HG03469 (cell line): Measurements from ENCODE around the gene LSM3.
A peak's percentile ranks its signal among the peaks of the same experiment; 100 is the strongest.

Experiments
- ATAC-seq: cut with Tn5 transposase; IDR thresholded peaks from one replicate; pipeline ENCODE4 v1.9.1; 2021; ENCODE audit warnings: mild to moderate bottlenecking, moderate library complexity, moderate number of reproducible peaks; ENCODE audit not compliant: unreplicated experiment

Gene LSM3

DNA sequence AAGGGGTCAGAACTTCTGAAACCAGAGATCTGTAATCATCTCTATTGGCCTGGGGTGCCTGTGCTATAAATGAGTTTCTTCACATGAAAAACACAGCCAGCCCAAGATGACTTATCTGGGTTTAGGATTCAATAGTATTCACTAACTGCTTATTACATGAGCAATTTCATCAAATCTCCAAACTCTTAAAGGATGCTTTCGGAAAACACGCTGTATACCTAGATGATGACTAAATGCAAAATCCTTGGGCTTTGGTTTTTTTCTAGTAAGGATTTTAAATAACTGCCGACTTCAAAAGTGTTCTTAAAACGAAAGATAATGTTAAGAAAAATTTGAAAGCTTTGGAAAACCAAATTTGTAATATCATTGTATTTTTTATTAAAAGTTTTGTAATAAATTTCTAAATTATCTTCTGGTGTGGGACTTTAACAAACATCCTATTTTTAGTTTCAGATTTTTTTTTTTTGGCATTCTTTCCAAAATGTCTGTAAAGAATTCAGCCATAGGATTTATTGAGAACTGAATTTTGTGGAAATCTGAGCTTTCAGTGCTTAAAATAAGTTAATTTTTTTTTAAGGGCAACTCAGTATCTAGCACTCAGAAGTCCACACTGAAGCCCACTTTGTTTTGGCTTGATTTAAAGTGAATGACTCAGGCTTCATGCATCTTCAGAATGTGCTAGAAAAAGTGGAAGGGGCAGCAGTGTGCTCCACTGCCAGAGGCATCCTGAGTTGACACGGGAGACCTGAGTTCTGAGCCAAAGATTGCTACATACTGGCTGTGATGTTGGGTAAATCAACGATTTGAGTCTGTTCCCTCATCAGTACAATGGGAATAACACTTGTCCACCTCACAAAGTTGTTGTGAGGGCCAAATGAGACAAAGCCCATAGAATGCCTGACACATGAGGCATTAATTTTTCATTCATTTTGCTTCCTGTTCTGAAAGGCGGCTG lies 35.1 kb upstream of the LSM3 start:
- ATAC-seq: no peak

- peak; percentile 87 for ATAC-seq
Observed at GRCh38 chr3:14144423-14145075, 34.1 kb upstream of the LSM3 start.

- ATAC-seq: no peak
Observed at GRCh38 chr3:14145236-14145635, 33.4 kb upstream of the LSM3 start.

GRCh38 chr3:14145670-14146380 lies 32.8 kb upstream of the LSM3 start:
- ATAC-seq: no peak

GRCh38 chr3:14146381-14147065 lies 32.1 kb upstream of the LSM3 start:
- no peak for ATAC-seq

DNA sequence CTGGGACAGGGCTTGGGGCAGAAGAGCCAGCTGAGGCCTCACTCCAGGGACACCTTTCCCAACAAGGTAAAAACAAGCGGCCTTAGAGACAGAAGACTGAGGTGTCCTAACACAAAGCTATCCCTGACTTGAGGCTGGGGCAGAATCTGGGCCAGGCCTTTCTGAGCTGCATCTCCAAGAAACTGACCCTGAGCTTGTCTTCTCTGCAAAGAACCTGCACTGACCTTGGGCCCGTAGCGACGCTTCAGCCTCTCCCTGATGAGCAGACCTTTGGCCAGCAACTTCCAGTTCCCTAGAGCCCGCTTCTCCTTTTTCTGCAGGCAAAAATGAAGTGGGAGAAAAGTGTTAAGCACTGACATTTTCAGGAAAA lies 31.6 kb upstream of the LSM3 start:
- no peak for ATAC-seq

DNA sequence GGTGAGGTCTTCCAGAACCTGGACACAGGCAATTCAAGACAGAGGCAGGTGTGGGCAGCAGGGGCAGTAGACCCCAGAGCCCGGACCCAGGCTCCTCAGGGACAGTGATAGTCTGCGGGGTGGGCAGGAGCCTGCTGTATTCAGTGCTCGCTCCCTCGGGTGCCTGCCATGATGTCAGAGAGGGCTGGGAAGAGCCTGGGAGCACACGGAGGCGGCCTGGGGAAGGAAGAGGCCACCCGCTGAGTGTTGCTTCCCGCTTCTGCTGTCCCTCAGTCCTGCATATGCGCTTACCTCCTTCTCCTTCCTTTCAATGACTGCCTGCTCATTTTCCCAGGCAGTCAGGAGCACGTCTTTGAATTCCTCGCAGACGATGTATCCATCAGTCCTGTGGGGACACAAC lies 31.0 kb upstream of the LSM3 start:
- ATAC-seq: no peak

DNA sequence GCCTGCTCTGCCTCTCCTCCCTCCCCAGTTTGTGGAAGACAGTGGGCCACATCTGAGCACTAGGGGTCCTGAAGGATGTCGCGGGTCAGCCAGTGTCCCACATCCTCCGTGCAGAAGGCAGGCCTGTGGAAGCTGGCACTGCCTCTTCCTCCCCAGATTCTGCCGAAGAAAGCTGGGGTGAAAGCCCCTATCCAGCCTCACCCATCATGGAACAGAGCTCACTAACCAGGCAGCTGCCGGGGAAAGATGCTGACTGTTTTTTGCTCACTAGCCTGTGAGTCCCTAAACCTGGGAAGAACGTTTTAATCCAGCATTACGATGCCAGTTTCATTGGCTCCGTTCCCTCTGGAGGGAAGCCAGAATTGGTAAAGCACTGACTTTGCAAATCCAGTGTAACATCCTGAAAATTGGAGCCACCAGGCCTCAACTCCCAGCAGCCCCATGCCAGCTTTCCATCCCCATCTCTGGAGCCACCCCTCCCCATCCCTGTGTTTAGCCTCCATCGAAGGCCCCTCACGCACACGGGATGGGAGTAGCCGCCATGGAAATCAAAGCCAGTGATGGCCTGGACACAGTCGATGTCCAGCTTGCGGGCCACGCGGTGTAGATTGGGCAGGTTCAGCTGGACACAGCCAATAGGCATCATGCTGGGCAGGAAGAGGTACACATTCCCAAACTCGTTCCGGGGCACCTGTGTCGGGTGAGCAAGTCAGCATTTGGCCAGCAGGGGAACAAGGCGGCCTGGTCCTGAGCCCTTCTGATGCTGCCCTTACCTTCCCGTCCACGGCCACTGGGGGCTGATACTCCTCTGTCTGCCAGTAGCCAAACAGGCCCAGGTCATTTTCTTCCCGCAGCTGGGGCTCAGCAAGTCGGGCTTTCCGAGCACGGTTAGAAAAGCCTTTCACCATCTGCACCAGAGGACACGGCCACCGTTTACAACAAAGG lies 30.3 kb upstream of the LSM3 start:
- ATAC-seq: no peak

- ATAC-seq: no peak
Observed at GRCh38 chr3:14150078-14150477, 28.5 kb upstream of the LSM3 start.

DNA sequence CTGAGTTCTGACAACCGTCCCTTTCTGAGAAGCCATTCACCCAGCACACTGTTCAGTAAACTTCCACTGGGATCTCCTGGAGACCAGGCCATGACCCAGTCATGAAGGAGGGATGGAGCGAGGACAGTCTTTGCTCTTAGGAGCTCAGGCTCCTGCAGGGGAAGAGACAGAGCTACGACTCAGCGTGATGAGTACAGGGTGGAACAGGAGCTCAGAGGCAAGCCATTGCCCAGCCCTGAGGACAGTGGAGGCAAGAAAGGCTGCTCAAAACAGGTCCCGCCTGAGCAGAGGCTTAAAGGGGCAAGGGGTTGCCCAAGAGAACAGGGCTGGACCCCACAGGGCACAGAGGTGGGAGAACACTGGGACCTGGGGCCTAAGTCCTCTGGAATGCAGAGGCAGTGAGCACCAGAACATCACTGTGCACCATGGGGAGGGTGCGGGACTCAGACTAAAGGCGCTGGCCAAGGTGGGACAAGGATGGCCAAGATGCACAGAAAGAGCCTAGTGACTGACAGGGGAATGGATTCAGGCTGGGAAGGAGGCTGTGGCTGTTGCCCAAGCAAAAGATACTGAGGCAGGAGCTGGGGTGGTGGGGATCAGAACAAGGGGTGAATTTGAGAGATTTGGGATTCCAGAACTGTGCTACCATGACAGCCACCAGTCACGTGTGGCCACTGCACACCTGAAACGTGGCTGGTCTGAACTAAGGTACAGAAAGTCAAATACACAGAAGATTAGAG lies 28.0 kb upstream of the LSM3 start:
- ATAC-seq: no peak

DNA sequence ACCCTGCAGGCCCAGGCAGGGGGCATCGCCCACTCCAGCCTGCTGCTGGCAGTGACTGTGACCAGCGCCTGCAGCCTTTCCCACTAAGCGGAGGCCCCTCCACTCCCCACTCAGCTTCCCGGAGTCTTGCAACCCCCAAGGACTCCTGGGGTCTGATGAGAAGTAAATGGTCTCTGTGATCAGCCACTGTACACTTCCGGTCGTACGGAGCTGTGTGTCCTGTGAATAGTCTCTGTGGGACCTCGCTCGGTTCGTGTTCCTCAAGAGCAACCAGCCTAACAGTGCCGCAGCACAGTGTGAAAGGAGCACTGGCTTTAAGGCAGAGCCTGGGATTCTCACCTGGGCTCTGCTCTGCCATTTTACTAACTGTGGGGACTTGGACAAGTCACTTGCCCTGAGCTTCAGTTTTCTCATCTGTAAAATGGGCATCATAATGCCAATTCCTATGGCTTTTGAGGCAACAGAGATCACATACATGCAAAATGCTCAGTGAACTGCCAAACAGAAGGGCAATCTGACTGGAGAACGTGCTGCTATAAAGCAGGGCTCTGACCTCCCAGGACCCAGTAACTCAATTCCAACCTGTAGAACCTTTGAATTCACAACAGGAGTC lies 27.0 kb upstream of the LSM3 start:
- no peak for ATAC-seq

- no peak for ATAC-seq
Observed at GRCh38 chr3:14152233-14152962, 26.2 kb upstream of the LSM3 start.

- no peak for ATAC-seq
Observed at GRCh38 chr3:14152963-14153355, 25.7 kb upstream of the LSM3 start.

- ATAC-seq: no peak
Observed at GRCh38 chr3:14153663-14154062, 25.0 kb upstream of the LSM3 start.

DNA sequence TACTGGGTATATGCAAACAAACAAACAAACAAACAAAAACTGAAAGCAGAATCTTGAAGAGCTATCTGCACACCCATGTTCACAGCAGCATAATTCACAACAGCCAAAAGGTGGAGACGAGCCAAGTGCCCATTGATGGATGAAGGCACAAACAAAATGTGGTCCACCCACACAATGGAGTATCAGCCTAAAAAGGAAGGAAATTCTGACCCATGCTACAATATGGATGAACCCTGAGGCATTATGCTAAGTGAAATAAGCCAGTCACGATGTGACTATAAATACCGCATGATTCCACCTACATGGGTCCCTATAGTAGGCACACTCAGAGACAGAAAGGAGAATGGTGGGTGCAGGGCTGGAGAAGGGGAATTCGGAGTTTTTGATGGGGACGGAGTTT lies 24.3 kb upstream of the LSM3 start:
- no peak for ATAC-seq

DNA sequence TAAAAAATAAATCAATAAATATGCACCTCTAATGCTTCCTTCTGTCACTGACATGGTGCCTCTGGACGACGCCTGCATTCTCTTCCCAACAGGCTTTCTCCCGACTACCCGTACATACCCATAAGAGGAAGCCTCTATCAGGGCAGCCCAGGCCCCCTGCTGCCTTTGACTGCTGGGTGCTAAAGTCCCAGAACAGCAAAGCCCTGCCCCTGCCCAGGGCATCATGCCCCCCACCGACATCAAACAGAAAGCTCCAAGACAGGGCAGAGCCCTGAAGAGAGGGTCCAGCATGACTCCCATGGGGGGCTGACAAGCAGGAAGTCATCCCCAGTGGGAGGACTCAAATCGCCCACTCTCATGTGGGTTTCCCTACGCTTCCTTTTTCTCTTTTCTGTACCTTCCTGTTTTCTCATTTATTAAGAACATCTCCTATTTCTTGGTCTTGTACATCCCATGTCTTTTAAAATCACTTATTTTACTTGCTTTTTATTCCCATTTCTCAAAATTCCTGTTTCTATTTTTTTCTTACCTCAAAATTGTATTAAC lies 23.6 kb upstream of the LSM3 start:
- no peak for ATAC-seq

GRCh38 chr3:14156201-14156600 lies 22.4 kb upstream of the LSM3 start:
- ATAC-seq: no peak
